HepG2 (cell line): ENCODE data around the gene GART. TPM values are rescaled to one million over a fixed set of nuclear protein-coding genes. Genes with fewer than 3 reads are reported as not detected.

Experiments used
- NFAT5 ChIP-seq: sonication (generic); formaldehyde crosslinking; IDR thresholded peaks from 2 replicates; pipeline ENCODE4 v1.4.0; 2020; ENCODE audit warnings: missing genetic modification reagents
- XBP1 ChIP-seq: sonication (generic); formaldehyde crosslinking; IDR thresholded peaks from 2 replicates; pipeline ENCODE4 v1.5.0; 2020; ENCODE audit warnings: missing genetic modification reagents
- ZBED4 ChIP-seq: sonication (generic); formaldehyde crosslinking; IDR thresholded peaks from 2 replicates; pipeline ENCODE4 v1.4.0; 2020; ENCODE audit warnings: missing genetic modification reagents, borderline replicate concordance
- ZNF136 ChIP-seq: sonication (generic); formaldehyde crosslinking; IDR thresholded peaks from 2 replicates; pipeline ENCODE4 v1.8.1; 2022; ENCODE audit warnings: low read depth, mild to moderate bottlenecking, moderate library complexity, missing genetic modification reagents
- ZSCAN12 ChIP-seq: sonication (generic); formaldehyde crosslinking; IDR thresholded peaks from 2 replicates; pipeline ENCODE4 v1.9.0; 2021; ENCODE audit warnings: mild to moderate bottlenecking, missing genetic modification reagents
- polyA plus RNA-seq, 8 experiments: library from polyadenylated mRNA; depleted of rRNA in 3 of 8; stranded (reverse) in 7 of 8; unstranded in 1 of 8; fragments of >200 nt; fragmentation: Illumina TruSeq in 4 of 8; extraction: Trizol in 4 of 8; gene quantifications; 2 replicates each; pipeline versions ENCODE4 v1.2.1 to v1.2.3, GENCODE V29; 2011 to 2016; ENCODE audit warnings: low read depth in 4 of 8, missing spikeins in 1 of 8, mixed read lengths in 1 of 8; ENCODE audit not compliant: insufficient read depth in 1 of 8
- total RNA-seq, 5 experiments: library from RNA; depleted of rRNA; stranded (reverse); fragments of >200 nt; fragmentation: Illumina TruSeq; extraction: Trizol; gene quantifications; 2 replicates each; pipeline ENCODE4 v1.2.3, GENCODE V29; 2016; ENCODE audit warnings: low read depth in 1 of 5
- TF ChIP-seq, protein P1 (sequence below): sonication (generic); formaldehyde crosslinking; IDR thresholded peaks from 2 replicates; pipeline ENCODE4 v1.4.0; 2020; ENCODE audit warnings: missing genetic modification reagents
- TF ChIP-seq, protein P2 (sequence below): sonication (generic); formaldehyde crosslinking; IDR thresholded peaks from 2 replicates; pipeline ENCODE4 v1.5.0; 2020; ENCODE audit warnings: missing genetic modification reagents
- TF ChIP-seq, protein P3 (sequence below): IDR thresholded peaks from 2 replicates; pipeline ENCODE4 v1.4.0; 2020; ENCODE audit warnings: mild to moderate bottlenecking, missing genetic modification reagents
- TF ChIP-seq, protein P4 (sequence below): sonication (generic); formaldehyde crosslinking; IDR thresholded peaks from 2 replicates; pipeline ENCODE4 v1.4.0; 2020; ENCODE audit warnings: mild to moderate bottlenecking, missing genetic modification reagents

GART gene
- total and polyA plus RNA-seq, 2 of the 13 experiments (the other 11 are each of a cell fraction or from before 2014, with no cell fraction given), result 17.9 to 109 TPM

- TF ChIP-seq NFAT5 (CRISPR knock-in tag) (peak; percentile 23; the same call in 1 of the 2 replicates), ZBED4 (peak; percentile 96), XBP1 (CRISPR knock-in tag) (no peak), ZSCAN12 (peak; percentile 77; the same call in 1 of the 2 replicates), ZNF136 (CRISPR knock-in tag) (no peak)
- TF ChIP-seq, protein P1, sequence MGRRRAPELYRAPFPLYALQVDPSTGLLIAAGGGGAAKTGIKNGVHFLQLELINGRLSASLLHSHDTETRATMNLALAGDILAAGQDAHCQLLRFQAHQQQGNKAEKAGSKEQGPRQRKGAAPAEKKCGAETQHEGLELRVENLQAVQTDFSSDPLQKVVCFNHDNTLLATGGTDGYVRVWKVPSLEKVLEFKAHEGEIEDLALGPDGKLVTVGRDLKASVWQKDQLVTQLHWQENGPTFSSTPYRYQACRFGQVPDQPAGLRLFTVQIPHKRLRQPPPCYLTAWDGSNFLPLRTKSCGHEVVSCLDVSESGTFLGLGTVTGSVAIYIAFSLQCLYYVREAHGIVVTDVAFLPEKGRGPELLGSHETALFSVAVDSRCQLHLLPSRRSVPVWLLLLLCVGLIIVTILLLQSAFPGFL (CRISPR knock-in tag), result no peak
- TF ChIP-seq, protein P2, sequence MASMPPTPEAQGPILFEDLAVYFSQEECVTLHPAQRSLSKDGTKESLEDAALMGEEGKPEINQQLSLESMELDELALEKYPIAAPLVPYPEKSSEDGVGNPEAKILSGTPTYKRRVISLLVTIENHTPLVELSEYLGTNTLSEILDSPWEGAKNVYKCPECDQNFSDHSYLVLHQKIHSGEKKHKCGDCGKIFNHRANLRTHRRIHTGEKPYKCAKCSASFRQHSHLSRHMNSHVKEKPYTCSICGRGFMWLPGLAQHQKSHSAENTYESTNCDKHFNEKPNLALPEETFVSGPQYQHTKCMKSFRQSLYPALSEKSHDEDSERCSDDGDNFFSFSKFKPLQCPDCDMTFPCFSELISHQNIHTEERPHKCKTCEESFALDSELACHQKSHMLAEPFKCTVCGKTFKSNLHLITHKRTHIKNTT (CRISPR knock-in tag), result no peak
- TF ChIP-seq, protein P3, sequence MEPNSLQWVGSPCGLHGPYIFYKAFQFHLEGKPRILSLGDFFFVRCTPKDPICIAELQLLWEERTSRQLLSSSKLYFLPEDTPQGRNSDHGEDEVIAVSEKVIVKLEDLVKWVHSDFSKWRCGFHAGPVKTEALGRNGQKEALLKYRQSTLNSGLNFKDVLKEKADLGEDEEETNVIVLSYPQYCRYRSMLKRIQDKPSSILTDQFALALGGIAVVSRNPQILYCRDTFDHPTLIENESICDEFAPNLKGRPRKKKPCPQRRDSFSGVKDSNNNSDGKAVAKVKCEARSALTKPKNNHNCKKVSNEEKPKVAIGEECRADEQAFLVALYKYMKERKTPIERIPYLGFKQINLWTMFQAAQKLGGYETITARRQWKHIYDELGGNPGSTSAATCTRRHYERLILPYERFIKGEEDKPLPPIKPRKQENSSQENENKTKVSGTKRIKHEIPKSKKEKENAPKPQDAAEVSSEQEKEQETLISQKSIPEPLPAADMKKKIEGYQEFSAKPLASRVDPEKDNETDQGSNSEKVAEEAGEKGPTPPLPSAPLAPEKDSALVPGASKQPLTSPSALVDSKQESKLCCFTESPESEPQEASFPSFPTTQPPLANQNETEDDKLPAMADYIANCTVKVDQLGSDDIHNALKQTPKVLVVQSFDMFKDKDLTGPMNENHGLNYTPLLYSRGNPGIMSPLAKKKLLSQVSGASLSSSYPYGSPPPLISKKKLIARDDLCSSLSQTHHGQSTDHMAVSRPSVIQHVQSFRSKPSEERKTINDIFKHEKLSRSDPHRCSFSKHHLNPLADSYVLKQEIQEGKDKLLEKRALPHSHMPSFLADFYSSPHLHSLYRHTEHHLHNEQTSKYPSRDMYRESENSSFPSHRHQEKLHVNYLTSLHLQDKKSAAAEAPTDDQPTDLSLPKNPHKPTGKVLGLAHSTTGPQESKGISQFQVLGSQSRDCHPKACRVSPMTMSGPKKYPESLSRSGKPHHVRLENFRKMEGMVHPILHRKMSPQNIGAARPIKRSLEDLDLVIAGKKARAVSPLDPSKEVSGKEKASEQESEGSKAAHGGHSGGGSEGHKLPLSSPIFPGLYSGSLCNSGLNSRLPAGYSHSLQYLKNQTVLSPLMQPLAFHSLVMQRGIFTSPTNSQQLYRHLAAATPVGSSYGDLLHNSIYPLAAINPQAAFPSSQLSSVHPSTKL (CRISPR knock-in tag), result peak; percentile 59
- TF ChIP-seq, protein P4, sequence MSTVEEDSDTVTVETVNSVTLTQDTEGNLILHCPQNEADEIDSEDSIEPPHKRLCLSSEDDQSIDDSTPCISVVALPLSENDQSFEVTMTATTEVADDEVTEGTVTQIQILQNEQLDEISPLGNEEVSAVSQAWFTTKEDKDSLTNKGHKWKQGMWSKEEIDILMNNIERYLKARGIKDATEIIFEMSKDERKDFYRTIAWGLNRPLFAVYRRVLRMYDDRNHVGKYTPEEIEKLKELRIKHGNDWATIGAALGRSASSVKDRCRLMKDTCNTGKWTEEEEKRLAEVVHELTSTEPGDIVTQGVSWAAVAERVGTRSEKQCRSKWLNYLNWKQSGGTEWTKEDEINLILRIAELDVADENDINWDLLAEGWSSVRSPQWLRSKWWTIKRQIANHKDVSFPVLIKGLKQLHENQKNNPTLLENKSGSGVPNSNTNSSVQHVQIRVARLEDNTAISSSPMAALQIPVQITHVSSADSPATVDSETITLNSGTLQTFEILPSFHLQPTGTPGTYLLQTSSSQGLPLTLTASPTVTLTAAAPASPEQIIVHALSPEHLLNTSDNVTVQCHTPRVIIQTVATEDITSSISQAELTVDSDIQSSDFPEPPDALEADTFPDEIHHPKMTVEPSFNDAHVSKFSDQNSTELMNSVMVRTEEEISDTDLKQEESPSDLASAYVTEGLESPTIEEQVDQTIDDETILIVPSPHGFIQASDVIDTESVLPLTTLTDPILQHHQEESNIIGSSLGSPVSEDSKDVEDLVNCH, result no peak
Measured at GRCh38 chr21:33479679-33480480, 62.0 kb downstream of the GART start, which contains the start of gene TMEM50B (continued).
